A549 (cell line): ENCODE results near the gene AHCY.
"Not testable (repeated sequence)": the region's sequence is repeated elsewhere in the genome, so short reads cannot be mapped to it uniquely, and the experiment has no call there.

Experiments used
- BHLHE40 ChIP-seq: IDR thresholded peaks from 2 replicates; pipeline ENCODE4 v1.6.1; 2012; ENCODE audit warnings: low read depth, low read length, inconsistent platforms
- CBX8 ChIP-seq: fragments of 200-600 bp; sonication (generic); IDR thresholded peaks from 2 replicates; pipeline ENCODE4 v1.6.1; 2016
- EHMT2 ChIP-seq: fragments of 200-600 bp; sonication (generic); IDR thresholded peaks from 2 replicates; pipeline ENCODE4 v1.6.1; 2016; ENCODE audit warnings: antibody characterized with exemption, low read depth, mild to moderate bottlenecking, moderate library complexity
- ELK1 ChIP-seq: fragments of 150-350 bp; IDR thresholded peaks from 2 replicates; pipeline ENCODE4 v1.6.1; 2014; ENCODE audit warnings: low read depth, mild to moderate bottlenecking, low read length
- EP300 ChIP-seq, 2 experiments: fragments of >200 bp; sonication (Bioruptor Twin); formaldehyde crosslinking; IDR thresholded peaks; 2 replicates in 1 of 2; 3 replicates in 1 of 2; pipeline ENCODE4 v1.6.1; 2016 to 2017
- JUNB ChIP-seq: fragments of >200 bp; sonication (Bioruptor Twin); formaldehyde crosslinking; IDR thresholded peaks from 2 replicates; pipeline ENCODE4 v1.6.1; 2016
- KDM5A ChIP-seq: fragments of 200-600 bp; sonication (generic); IDR thresholded peaks from 2 replicates; pipeline ENCODE4 v1.6.1; 2016; ENCODE audit warnings: antibody characterized with exemption, mild to moderate bottlenecking
- POLR2A ChIP-seq: IDR thresholded peaks from 2 replicates; pipeline ENCODE4 v1.6.1; 2012; ENCODE audit warnings: mild to moderate bottlenecking, low read length
- RAD21 ChIP-seq, 2 experiments: fragments of >200 bp in 1 of 2; sonication (Bioruptor Twin) in 1 of 2; formaldehyde crosslinking in 1 of 2; IDR thresholded peaks in 1 of 2; conservative IDR thresholded peaks in 1 of 2; 2 replicates in 1 of 2; 3 replicates in 1 of 2; pipeline ENCODE4 v1.6.1; 2012 to 2018; ENCODE audit warnings: inconsistent platforms in 1 of 2
- RARB ChIP-seq: fragments of 250-450 bp; sonication (Bioruptor Pico); IDR thresholded peaks from 2 replicates; pipeline ENCODE4 v1.8.0; 2021; ENCODE audit warnings: mild to moderate bottlenecking, moderate library complexity
- RCOR1 ChIP-seq: fragments of 150-350 bp; IDR thresholded peaks from 2 replicates; pipeline ENCODE4 v1.6.1; 2014; ENCODE audit warnings: antibody characterized with exemption, low read length, low read depth
- SREBF2 ChIP-seq: fragments of 450-650 bp; IDR thresholded peaks from 2 replicates; pipeline ENCODE4 v1.6.1; 2014; ENCODE audit warnings: mild to moderate bottlenecking, moderate library complexity
- TF ChIP-seq, protein P1 (sequence below): IDR thresholded peaks from 2 replicates; pipeline ENCODE4 v1.6.1; 2012; ENCODE audit warnings: low read depth, borderline replicate concordance
- TF ChIP-seq, protein P2 (sequence below): fragments of >200 bp; sonication (Bioruptor Twin); formaldehyde crosslinking; IDR thresholded peaks from 3 replicates; pipeline ENCODE4 v1.5.1; 2016

- not testable (repeated sequence) for TF ChIP-seq EP300 (IDR thresholded peaks at IDR 0.05); RARB (CRISPR knock-in tag); POLR2A; RCOR1; KDM5A; RAD21 (conservative IDR thresholded peaks at IDR 0.05 in 1 of 2, IDR thresholded peaks at IDR 0.05 in 1 of 2); SREBF2; CBX8; ELK1; EHMT2; BHLHE40; JUNB
- TF ChIP-seq, protein P1, sequence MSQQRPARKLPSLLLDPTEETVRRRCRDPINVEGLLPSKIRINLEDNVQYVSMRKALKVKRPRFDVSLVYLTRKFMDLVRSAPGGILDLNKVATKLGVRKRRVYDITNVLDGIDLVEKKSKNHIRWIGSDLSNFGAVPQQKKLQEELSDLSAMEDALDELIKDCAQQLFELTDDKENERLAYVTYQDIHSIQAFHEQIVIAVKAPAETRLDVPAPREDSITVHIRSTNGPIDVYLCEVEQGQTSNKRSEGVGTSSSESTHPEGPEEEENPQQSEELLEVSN: not testable (repeated sequence)
- TF ChIP-seq, protein P2, sequence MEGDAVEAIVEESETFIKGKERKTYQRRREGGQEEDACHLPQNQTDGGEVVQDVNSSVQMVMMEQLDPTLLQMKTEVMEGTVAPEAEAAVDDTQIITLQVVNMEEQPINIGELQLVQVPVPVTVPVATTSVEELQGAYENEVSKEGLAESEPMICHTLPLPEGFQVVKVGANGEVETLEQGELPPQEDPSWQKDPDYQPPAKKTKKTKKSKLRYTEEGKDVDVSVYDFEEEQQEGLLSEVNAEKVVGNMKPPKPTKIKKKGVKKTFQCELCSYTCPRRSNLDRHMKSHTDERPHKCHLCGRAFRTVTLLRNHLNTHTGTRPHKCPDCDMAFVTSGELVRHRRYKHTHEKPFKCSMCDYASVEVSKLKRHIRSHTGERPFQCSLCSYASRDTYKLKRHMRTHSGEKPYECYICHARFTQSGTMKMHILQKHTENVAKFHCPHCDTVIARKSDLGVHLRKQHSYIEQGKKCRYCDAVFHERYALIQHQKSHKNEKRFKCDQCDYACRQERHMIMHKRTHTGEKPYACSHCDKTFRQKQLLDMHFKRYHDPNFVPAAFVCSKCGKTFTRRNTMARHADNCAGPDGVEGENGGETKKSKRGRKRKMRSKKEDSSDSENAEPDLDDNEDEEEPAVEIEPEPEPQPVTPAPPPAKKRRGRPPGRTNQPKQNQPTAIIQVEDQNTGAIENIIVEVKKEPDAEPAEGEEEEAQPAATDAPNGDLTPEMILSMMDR: not testable (repeated sequence)
Observed at GRCh38 chr20:34346533-34346865, 43.3 kb upstream of the AHCY start.
